DOHH2 (cell line): ENCODE data around the gene LRIF1.

ENCODE experiments used
- H3F3A ChIP-seq: fragments of 200-600 bp; sonication (generic), shearing (Covaris generic); 2 replicates; pipeline ENCODE4 v1.6.0; 2016; ENCODE audit warnings: antibody characterized with exemption, mild to moderate bottlenecking; ENCODE audit not compliant: control insufficient read depth, insufficient read depth
- H3K27ac ChIP-seq: fragments of 200-600 bp; sonication (generic); 2 replicates; pipeline ENCODE4 v1.5.1; 2014; ENCODE audit warnings: low read depth, mild to moderate bottlenecking, low read length, moderate library complexity
- H3K27me3 ChIP-seq: fragments of 200-600 bp; sonication (generic); 2 replicates; pipeline ENCODE4 v1.6.1; 2014; ENCODE audit warnings: mild to moderate bottlenecking, low read length, mixed read lengths; ENCODE audit not compliant: control insufficient read depth
- H3K36me3 ChIP-seq: fragments of 200-600 bp; sonication (generic); 2 replicates; pipeline ENCODE4 v1.6.1; 2014; ENCODE audit warnings: mild to moderate bottlenecking, low read length, moderate library complexity, mixed read lengths; ENCODE audit not compliant: control insufficient read depth
- H3K4me1 ChIP-seq: fragments of 200-600 bp; sonication (generic); 2 replicates; pipeline ENCODE4 v1.6.1; 2014; ENCODE audit warnings: mild to moderate bottlenecking, low read length, mixed read lengths; ENCODE audit not compliant: control insufficient read depth
- H3K4me2 ChIP-seq: fragments of 200-600 bp; sonication (generic); 2 replicates; pipeline ENCODE4 v1.6.0; 2014; ENCODE audit warnings: mild to moderate bottlenecking, low read length, moderate library complexity
- H3K4me3 ChIP-seq: fragments of 200-600 bp; sonication (generic); 2 replicates; pipeline ENCODE4 v1.5.1; 2014; ENCODE audit warnings: mild to moderate bottlenecking, low read length, mixed read lengths
- H3K79me2 ChIP-seq: fragments of 200-600 bp; sonication (generic); 2 replicates; pipeline ENCODE4 v1.6.1; 2014; ENCODE audit warnings: mild to moderate bottlenecking, low read length, mixed read lengths; ENCODE audit not compliant: control insufficient read depth
- H3K9me2 ChIP-seq: fragments of 200-600 bp; sonication (generic); replicated peaks from 2 replicates; pipeline ENCODE4 v1.6.1; 2014; ENCODE audit warnings: mild to moderate bottlenecking, low read length, mixed read lengths; ENCODE audit not compliant: control insufficient read depth
- H3K9me3 ChIP-seq: fragments of 200-600 bp; sonication (generic); 2 replicates; pipeline ENCODE4 v1.6.1; 2014; ENCODE audit warnings: antibody characterized with exemption, low read length, mixed read lengths; ENCODE audit not compliant: control insufficient read depth, insufficient read depth
- H4K20me1 ChIP-seq: fragments of 200-600 bp; sonication (generic); 2 replicates; pipeline ENCODE4 v1.6.0; 2014; ENCODE audit warnings: low read depth, mild to moderate bottlenecking, antibody characterized with exemption, low read length, moderate library complexity; ENCODE audit not compliant: control insufficient read depth, insufficient read depth
- CTCF ChIP-seq: fragments of 200-600 bp; sonication (generic); IDR thresholded peaks from one replicate; pipeline ENCODE4 v1.5.1; 2014; ENCODE audit warnings: antibody characterized with exemption, mild to moderate bottlenecking, low read depth, low read length; ENCODE audit not compliant: poor library complexity, severe bottlenecking
- EZH2phosphoT487 ChIP-seq: fragments of 200-600 bp; sonication (generic); IDR thresholded peaks from 2 replicates; pipeline ENCODE4 v1.6.1; 2017; ENCODE audit warnings: borderline replicate concordance, mild to moderate bottlenecking, antibody characterized with exemption, low read length, moderate library complexity, mixed read lengths

Gene LRIF1

GRCh38 chr1:110957798-110958197 is 5.9 kb downstream of the LRIF1 start:
- Histone ChIP-seq H3K9me2 (no peaks in the 10 kb centered on the region), H3K27me3 (no peaks in the 10 kb centered on the region), H3K9me3 (peaks cover 10% of the 10 kb centered on the region; the same call in 1 of the 2 replicates), H3K36me3 (peaks cover 60% of the 10 kb centered on the region), H4K20me1 (no peaks in the 10 kb centered on the region), H3F3A (no peaks in the 10 kb centered on the region), H3K79me2 (peaks cover 90% of the 10 kb centered on the region), H3K27ac (no peak overlapping the region), H3K4me1 (peaks cover 26% of the 10 kb centered on the region), H3K4me2 (no peak overlapping the region), H3K4me3 (no peak overlapping the region)
- TF ChIP-seq CTCF, result no peak
- TF ChIP-seq EZH2phosphoT487, result no peak

- TF ChIP-seq CTCF (no peak), EZH2phosphoT487 (no peak)
- Histone ChIP-seq H3K4me1 (peaks cover 19% of the 10 kb centered on the region), H3K36me3 (peaks cover 58% of the 10 kb centered on the region), H3K27ac (no peak overlapping the region), H3K9me3 (0 out of 2 replicates have a peak, but pooled peaks cover 3% of the 10 kb centered on the region), H4K20me1 (no peaks in the 10 kb centered on the region), H3K9me2 (no peaks in the 10 kb centered on the region), H3K4me3 (no peak overlapping the region), H3K4me2 (no peak overlapping the region), H3K79me2 (peaks cover 78% of the 10 kb centered on the region), H3F3A (no peaks in the 10 kb centered on the region), H3K27me3 (no peaks in the 10 kb centered on the region)
Observed at GRCh38 chr1:110956586-110956985, 7.1 kb downstream of the LRIF1 start.

- peaks cover 13% of the 10 kb centered on the region for H3K4me1 ChIP-seq
- H3K36me3 ChIP-seq, result peaks cover 55% of the 10 kb centered on the region
- H3K79me2 ChIP-seq, result peaks cover 47% of the 10 kb centered on the region
Observed at GRCh38 chr1:110953031-110953430, 10.7 kb downstream of the LRIF1 start.

More at GRCh38 chr1:110953031-110953430, 10.7 kb downstream of the LRIF1 start:
- no peaks in the 10 kb centered on the region for H3F3A ChIP-seq
- no peaks in the 10 kb centered on the region for H4K20me1 ChIP-seq
- H3K4me2 ChIP-seq, result no peak overlapping the region
- H3K4me3 ChIP-seq, result no peak overlapping the region
- H3K27ac ChIP-seq, result no peak overlapping the region
- no peaks in the 10 kb centered on the region for H3K9me3 ChIP-seq
- no peaks in the 10 kb centered on the region for H3K9me2 ChIP-seq
- TF ChIP-seq EZH2phosphoT487, result no peak
- no peak for TF ChIP-seq CTCF
- no peaks in the 10 kb centered on the region for H3K27me3 ChIP-seq
